OCI-LY3 (cell line): Measurements from ENCODE around the gene SYTL5.

Experiments
- H2AFZ ChIP-seq: fragments of 200-600, 300-600 bp; shearing (Covaris generic); 2 replicates; pipeline ENCODE4 v1.6.0; 2014; ENCODE audit warnings: antibody characterized with exemption, low read depth, low read length
- H3K27ac ChIP-seq: fragments of 200-600, 300-600 bp; sonication (generic); 2 replicates; pipeline ENCODE4 v1.5.1; 2014; ENCODE audit warnings: mild to moderate bottlenecking, low read length, moderate library complexity, mixed read lengths
- H3K27me3 ChIP-seq: fragments of 200-600, 300-600 bp; sonication (generic); 2 replicates; pipeline ENCODE4 v1.6.1; 2014; ENCODE audit warnings: low read depth, low read length, mixed read lengths
- H3K36me3 ChIP-seq: fragments of 200-600, 300-600 bp; sonication (generic); replicated peaks from 2 replicates; pipeline ENCODE3; 2014; ENCODE audit warnings: low read depth, low read length, mixed read lengths
- H3K4me1 ChIP-seq: fragments of 300-600, 200-600 bp; sonication (generic); 2 replicates; pipeline ENCODE4 v1.6.1; 2014; ENCODE audit warnings: low read length, mixed read lengths
- H3K4me2 ChIP-seq: fragments of 200-600, 300-600 bp; sonication (generic); 2 replicates; pipeline ENCODE4 v1.6.1; 2014; ENCODE audit warnings: low read length, mixed read lengths
- H3K4me3 ChIP-seq: fragments of 300-600, 200-600 bp; sonication (generic); 2 replicates; pipeline ENCODE4 v1.5.1; 2014; ENCODE audit warnings: antibody characterized with exemption, mild to moderate bottlenecking, low read length, moderate library complexity
- H3K79me2 ChIP-seq: fragments of 300-600, 200-600 bp; shearing (Covaris generic); 2 replicates; pipeline ENCODE4 v1.6.1; 2014; ENCODE audit warnings: mild to moderate bottlenecking, low read length, mixed read lengths
- H3K9ac ChIP-seq: fragments of 300-600, 200-600 bp; shearing (Covaris generic); 2 replicates; pipeline ENCODE4 v1.6.0; 2014; ENCODE audit warnings: mild to moderate bottlenecking, low read length, moderate library complexity
- H3K9me3 ChIP-seq: fragments of 200-600, 300-600 bp; shearing (Covaris generic); 2 replicates; pipeline ENCODE4 v1.6.1; 2014; ENCODE audit warnings: low read length, mixed read lengths; ENCODE audit not compliant: insufficient read depth
- H4K20me1 ChIP-seq: fragments of 200-600, 300-600 bp; sonication (generic); 2 replicates; pipeline ENCODE4 v1.6.1; 2016; ENCODE audit warnings: low read length, mixed read lengths; ENCODE audit not compliant: insufficient read depth
- CTCF ChIP-seq: fragments of 200-600, 300-600 bp; sonication (generic); IDR thresholded peaks from 2 replicates; pipeline ENCODE4 v1.5.1; 2014; ENCODE audit warnings: antibody characterized with exemption, low read length, low read depth
- EZH2phosphoT487 ChIP-seq: fragments of 200-600 bp; shearing (Covaris generic); IDR thresholded peaks from 2 replicates; pipeline ENCODE4 v1.6.1; 2018; ENCODE audit warnings: antibody characterized with exemption, mixed run types, low read depth

Gene SYTL5

DNA sequence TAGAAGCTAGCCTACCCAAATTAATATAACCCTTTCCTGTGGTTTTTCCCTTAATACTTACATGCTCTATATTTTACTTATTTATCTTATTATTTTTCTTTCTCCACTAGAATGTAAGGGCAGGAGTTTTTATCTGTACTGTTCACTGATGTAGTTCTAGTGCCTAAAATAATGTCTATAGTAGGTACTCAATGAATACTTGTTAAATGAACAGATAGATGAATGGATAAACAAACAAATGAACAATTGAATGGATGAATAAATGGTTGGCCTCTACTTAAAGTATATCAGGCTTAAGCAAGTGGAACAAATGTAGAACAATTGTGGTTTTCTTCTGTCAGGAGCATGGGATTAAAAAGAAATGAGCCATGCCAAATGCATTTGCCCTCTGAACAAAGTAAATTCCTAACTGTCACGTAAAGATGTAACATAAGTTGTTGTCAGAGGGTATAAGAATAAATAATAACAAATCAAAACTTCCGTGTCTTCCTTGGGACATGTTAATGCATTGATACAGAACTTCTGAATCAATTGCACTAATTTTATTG lies 54.1 kb downstream of the SYTL5 start:
- no peaks in the 10 kb centered on the region for H3K79me2 ChIP-seq
- H4K20me1 ChIP-seq = no peaks in the 10 kb centered on the region
- H3K4me2 ChIP-seq = no peak overlapping the region
- no peak for TF ChIP-seq EZH2phosphoT487
- TF ChIP-seq CTCF = no peak
- H2AFZ ChIP-seq = no peak overlapping the region
- H3K4me1 ChIP-seq = peaks cover 3% of the 10 kb centered on the region; the same call in 1 of the 2 replicates
- no peaks in the 10 kb centered on the region for H3K27me3 ChIP-seq
- no peaks in the 10 kb centered on the region for H3K9me3 ChIP-seq
- no peaks in the 10 kb centered on the region for H3K36me3 ChIP-seq
- H3K9ac ChIP-seq = no peak overlapping the region
- no peak overlapping the region for H3K4me3 ChIP-seq
- no peak overlapping the region for H3K27ac ChIP-seq

DNA sequence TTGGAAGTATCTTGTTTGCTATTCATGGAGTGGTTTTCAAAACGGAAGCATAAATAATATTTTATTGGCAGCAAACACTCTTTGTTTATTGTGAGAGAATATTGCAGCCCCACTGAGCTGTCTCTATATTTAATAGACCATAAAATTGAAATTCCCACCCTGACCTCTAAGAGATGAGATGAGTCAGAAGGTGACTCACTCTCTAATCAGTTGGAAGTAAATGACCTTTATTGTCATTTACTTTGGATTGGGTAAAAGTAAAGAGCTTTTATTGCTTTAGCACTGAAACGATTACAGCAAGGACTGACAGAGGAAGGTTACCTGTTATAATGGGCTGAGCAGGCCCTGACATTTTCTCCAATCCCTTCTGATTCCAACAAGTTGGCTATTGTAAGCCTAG lies 55.0 kb downstream of the SYTL5 start:
- Histone ChIP-seq H3K9me3 (no peaks in the 10 kb centered on the region), H4K20me1 (no peaks in the 10 kb centered on the region), H3K4me3 (no peak overlapping the region), H3K27me3 (no peaks in the 10 kb centered on the region), H3K9ac (no peak overlapping the region), H3K79me2 (no peaks in the 10 kb centered on the region), H3K36me3 (no peaks in the 10 kb centered on the region), H3K4me2 (no peak overlapping the region), H3K27ac (no peak overlapping the region), H3K4me1 (no peaks in the 10 kb centered on the region), H2AFZ (no peak overlapping the region)
- no peak for TF ChIP-seq EZH2phosphoT487
- no peak for TF ChIP-seq CTCF

DNA sequence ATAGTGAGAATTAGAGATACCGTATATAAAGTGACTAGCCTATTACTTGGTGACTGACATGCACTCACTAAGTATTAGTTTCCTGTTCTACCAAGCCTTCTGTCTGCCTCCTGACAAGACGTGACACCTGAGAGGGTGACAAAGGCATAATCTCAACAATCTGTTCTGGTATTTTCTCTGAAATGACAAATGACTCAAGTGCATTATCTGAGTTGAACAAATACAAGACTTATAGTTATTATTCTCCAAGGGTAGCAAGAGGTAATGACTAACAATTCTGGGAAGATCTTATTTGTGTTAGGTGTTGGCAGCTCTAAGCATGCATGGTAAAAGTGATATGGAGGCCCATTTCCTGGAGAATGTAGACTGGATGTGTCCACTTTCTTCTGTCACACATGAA lies 60.6 kb downstream of the SYTL5 start:
- Histone ChIP-seq H3K27me3 (no peaks in the 10 kb centered on the region), H2AFZ (no peak overlapping the region)

DNA sequence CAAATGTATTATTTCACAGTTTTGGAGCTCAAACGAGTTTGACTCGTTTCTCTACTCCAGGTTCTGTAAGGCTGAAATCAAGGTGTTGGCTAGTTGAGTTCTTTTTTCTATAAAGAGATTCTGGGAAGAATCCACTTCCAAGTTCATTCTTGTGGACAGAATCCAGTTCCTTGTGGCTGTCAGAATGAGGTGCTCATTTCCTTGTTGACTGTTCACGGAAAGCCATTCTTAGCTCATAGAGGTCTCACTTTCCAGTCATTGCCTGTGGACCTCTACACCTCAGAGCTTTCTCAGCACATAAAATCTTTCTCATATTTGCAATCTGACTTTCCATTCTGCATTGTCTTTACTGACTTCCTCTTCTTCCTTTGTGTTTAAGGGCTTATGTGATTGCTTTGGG lies 62.9 kb downstream of the SYTL5 start:
- Histone ChIP-seq H3K27me3 (no peaks in the 10 kb centered on the region), H3K9ac (no peak overlapping the region), H3K4me3 (no peak overlapping the region), H3K4me2 (no peak overlapping the region), H3K4me1 (no peaks in the 10 kb centered on the region), H3K79me2 (no peaks in the 10 kb centered on the region), H3K9me3 (no peaks in the 10 kb centered on the region), H2AFZ (no peak overlapping the region), H3K36me3 (no peaks in the 10 kb centered on the region), H3K27ac (no peak overlapping the region), H4K20me1 (no peaks in the 10 kb centered on the region)
- TF ChIP-seq EZH2phosphoT487 = no peak
- TF ChIP-seq CTCF = no peak

More for the DNA sequence above, 60.6 kb downstream of the SYTL5 start:
- Histone ChIP-seq H3K9me3 (no peaks in the 10 kb centered on the region), H3K27ac (no peak overlapping the region), H3K4me2 (no peak overlapping the region), H3K79me2 (no peaks in the 10 kb centered on the region), H3K9ac (no peak overlapping the region), H3K4me1 (no peaks in the 10 kb centered on the region), H3K36me3 (no peaks in the 10 kb centered on the region), H3K4me3 (no peak overlapping the region), H4K20me1 (no peaks in the 10 kb centered on the region)
- TF ChIP-seq CTCF (no peak), EZH2phosphoT487 (no peak)
